Nephron (organoid): ENCODE measurements around the gene SHANK1.
A peak's percentile ranks its signal among the peaks of the same experiment; 100 is the strongest.

ENCODE experiments used
- H3K27ac Mint-ChIP-seq, 3 experiments: 2 replicates each; pipeline ENCODE4 v1.8.0; 2020; ENCODE audit warnings: mixed read lengths in 3 of 3, mild to moderate bottlenecking in 2 of 3, moderate library complexity in 1 of 3
- H3K27me3 Mint-ChIP-seq: 2 replicates; pipeline ENCODE4 v1.8.0; 2021; ENCODE audit warnings: low read depth, mild to moderate bottlenecking, moderate library complexity, mixed read lengths
- H3K36me3 Mint-ChIP-seq: 2 replicates; pipeline ENCODE4 v1.8.0; 2020; ENCODE audit warnings: low read depth, mixed read lengths
- H3K4me1 Mint-ChIP-seq: 2 replicates; pipeline ENCODE4 v1.8.0; 2020; ENCODE audit warnings: mixed read lengths
- H3K4me3 Mint-ChIP-seq, 3 experiments: 2 replicates each; pipeline ENCODE4 v1.8.0; 2020; ENCODE audit warnings: mild to moderate bottlenecking in 3 of 3, mixed read lengths in 3 of 3, moderate library complexity in 2 of 3
- H3K9me3 Mint-ChIP-seq: 2 replicates; pipeline ENCODE4 v1.8.0; 2020; ENCODE audit warnings: mixed read lengths
- TF ChIP-seq, protein P1 (sequence below), 3 experiments: fragments of 200-600 bp; sonication (generic); IDR thresholded peaks; one replicate each; pipeline ENCODE4 v1.5.0; 2021; ENCODE audit warnings: antibody characterized with exemption in 3 of 3; ENCODE audit not compliant: unreplicated experiment in 3 of 3

Gene SHANK1

DNA sequence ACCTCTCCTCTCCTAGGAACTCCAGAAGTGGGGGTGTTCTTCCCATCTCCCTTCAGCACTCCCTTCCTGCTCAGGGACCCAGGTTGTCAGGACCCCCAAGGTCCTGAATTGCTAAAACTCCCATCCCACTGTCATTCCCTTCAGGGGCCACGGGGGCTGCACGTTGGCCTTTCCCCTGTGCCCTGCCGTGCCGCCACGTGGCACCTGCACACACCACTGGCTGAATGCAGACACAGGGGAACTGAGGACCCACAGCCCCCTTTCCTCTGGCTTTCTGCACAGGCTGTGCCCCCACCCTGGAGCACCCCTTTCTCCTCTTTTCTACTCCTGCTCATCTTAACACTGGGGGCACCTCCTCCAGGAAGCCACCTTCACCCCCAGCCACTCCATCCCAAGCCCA lies 9.0 kb downstream of the SHANK1 start:
- Mint-ChIP-seq H3K9me3 (no peaks in the 10 kb centered on the region), H3K27ac (no peak overlapping the region), H3K36me3 (peaks cover 34% of the 10 kb centered on the region), H3K4me1 (peaks cover 9% of the 10 kb centered on the region), H3K27me3 (peaks cover 23% of the 10 kb centered on the region), H3K4me3 (no peak overlapping the region)
- TF ChIP-seq, protein P1, sequence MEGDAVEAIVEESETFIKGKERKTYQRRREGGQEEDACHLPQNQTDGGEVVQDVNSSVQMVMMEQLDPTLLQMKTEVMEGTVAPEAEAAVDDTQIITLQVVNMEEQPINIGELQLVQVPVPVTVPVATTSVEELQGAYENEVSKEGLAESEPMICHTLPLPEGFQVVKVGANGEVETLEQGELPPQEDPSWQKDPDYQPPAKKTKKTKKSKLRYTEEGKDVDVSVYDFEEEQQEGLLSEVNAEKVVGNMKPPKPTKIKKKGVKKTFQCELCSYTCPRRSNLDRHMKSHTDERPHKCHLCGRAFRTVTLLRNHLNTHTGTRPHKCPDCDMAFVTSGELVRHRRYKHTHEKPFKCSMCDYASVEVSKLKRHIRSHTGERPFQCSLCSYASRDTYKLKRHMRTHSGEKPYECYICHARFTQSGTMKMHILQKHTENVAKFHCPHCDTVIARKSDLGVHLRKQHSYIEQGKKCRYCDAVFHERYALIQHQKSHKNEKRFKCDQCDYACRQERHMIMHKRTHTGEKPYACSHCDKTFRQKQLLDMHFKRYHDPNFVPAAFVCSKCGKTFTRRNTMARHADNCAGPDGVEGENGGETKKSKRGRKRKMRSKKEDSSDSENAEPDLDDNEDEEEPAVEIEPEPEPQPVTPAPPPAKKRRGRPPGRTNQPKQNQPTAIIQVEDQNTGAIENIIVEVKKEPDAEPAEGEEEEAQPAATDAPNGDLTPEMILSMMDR (IDR thresholded peaks at IDR 0.05; ENCODE audit: unreplicated experiment in 3 of 3), result no peak

DNA sequence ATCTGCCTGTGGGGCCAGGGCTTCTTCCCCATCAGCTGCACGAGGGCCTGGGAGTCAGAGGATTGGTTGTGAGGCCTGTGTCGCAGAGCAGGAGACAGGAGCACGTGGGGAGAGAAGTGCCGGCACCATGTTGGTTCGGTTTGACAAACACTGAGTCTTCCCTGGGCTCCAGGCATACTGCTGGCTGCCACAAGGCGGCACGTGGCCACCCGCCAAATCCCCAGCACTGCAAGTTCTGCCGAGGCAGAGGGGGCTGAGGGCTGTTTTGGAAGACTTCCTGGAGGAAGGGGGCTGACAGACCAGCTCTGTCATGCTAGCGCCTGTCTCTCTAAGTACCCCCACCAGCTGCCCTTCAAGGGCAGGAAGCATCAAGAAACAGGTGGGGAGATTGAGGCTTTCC lies 9.5 kb downstream of the SHANK1 start:
- H3K4me1 Mint-ChIP-seq, result peaks cover 9% of the 10 kb centered on the region
- peaks cover 31% of the 10 kb centered on the region for H3K36me3 Mint-ChIP-seq
- no peak overlapping the region for H3K27ac Mint-ChIP-seq
- peaks cover 28% of the 10 kb centered on the region for H3K27me3 Mint-ChIP-seq
- TF ChIP-seq, protein P1 (IDR thresholded peaks at IDR 0.05; ENCODE audit: unreplicated experiment in 3 of 3), result no peak
- no peaks in the 10 kb centered on the region for H3K9me3 Mint-ChIP-seq
- H3K4me3 Mint-ChIP-seq, result no peak overlapping the region

DNA sequence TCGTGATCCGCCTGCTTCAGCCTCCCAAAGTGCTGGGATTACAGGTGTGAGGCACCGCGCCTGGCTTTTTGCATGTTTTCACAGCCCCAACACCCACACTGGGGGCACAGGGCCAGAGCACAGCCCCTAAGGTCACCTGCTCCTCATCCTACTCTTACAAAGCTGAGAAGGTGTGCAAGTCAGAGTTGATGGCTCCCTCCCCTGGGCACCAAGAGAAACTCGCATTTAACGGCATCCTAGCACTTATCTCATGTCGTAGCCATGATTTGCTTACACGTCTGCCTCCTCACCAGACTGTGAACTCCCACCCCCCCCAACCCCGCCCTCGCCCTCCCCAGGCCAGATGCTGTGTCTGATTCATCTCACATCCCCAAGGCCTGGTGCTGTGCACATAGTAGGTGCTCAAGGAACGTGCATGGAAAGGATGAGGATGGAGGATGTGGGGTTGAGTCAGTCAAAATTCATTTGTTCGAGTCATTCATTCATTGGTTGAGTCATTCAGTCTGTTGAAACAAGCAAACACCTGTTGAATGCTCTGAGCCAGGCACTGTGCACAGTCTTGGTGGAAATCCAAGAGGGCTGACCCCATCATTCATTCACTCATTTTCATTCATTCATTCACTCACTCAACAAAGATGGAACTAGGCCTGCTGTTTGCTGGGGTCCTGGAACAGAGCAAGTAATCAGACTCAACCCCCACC lies 11.3 kb downstream of the SHANK1 start:
- Mint-ChIP-seq H3K9me3 (no peaks in the 10 kb centered on the region), H3K36me3 (peaks cover 25% of the 10 kb centered on the region), H3K4me1 (peaks cover 7% of the 10 kb centered on the region), H3K27ac (no peak overlapping the region), H3K4me3 (no peak overlapping the region), H3K27me3 (peaks cover 39% of the 10 kb centered on the region)
- TF ChIP-seq, protein P1 (IDR thresholded peaks at IDR 0.05; ENCODE audit: unreplicated experiment in 3 of 3), result no peak

DNA sequence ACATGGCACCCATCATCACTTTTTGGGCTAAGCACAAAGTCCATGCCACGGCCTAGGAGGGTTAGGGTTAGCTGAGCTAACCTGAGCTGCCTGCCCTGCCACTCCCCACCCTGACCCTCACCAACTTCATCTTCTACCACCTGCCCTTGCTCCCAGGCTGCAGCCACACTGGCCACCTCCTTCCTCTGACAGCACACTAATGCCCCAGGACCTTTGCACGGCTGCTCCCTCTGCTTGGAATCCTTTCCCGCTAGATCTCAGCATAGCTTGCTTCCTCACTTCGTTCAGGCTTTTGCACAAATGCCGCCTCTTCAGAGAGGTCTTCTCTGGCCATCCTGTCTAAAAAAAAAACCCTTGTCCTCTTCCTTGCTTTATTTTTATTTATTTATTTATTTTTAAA lies 13.2 kb downstream of the SHANK1 start:
- H3K27me3 Mint-ChIP-seq, result peaks cover 34% of the 10 kb centered on the region
- peaks cover 16% of the 10 kb centered on the region for H3K36me3 Mint-ChIP-seq
- no peaks in the 10 kb centered on the region for H3K4me1 Mint-ChIP-seq
- TF ChIP-seq, protein P1 (IDR thresholded peaks at IDR 0.05; ENCODE audit: unreplicated experiment in 3 of 3), result no peak
- no peak overlapping the region for H3K27ac Mint-ChIP-seq
- H3K9me3 Mint-ChIP-seq, result no peaks in the 10 kb centered on the region
- no peak overlapping the region for H3K4me3 Mint-ChIP-seq

DNA sequence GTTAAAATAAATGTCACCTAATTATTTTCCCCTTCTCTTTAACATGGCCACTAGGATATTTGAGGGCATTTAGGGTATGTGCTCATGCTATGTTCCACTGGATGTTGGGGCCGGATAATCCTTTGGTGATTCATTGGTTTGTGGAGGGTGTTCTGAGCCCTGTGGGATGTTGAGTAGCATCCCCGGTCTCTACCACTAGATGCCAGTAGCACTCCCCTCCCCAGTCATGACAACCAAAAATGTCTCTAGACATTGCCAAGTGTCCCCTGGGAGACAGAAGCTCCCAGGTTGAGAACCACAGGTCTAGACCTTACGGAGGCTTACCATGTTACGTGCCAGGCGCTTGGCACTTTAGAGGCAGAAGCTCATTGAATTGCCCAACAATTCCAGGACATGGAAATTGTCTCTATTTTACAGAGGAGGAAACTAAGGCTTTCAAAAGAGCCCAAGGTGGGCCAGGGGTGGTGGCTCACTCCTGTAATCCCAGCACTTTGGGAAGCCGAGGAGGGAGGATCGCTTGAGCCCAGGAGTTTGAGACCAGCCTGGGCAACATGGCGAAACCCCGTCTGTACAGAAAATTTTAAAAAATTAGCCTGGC lies 14.1 kb downstream of the SHANK1 start:
- TF ChIP-seq, protein P1 (IDR thresholded peaks at IDR 0.05; ENCODE audit: unreplicated experiment in 3 of 3), result peak; percentile 66 to 71 (median 69)
- Mint-ChIP-seq H3K4me3 (no peak overlapping the region), H3K27me3 (peaks cover 34% of the 10 kb centered on the region), H3K27ac (no peak overlapping the region), H3K4me1 (no peaks in the 10 kb centered on the region), H3K36me3 (peaks cover 9% of the 10 kb centered on the region), H3K9me3 (no peaks in the 10 kb centered on the region)
